GM18508 (cell line): ENCODE data around the gene MSRB2.

Source experiments
- ATAC-seq: cut with Tn5 transposase; IDR thresholded peaks from one replicate; pipeline ENCODE4 v1.9.1; 2021; ENCODE audit warnings: moderate number of reproducible peaks; ENCODE audit not compliant: insufficient read depth, unreplicated experiment

MSRB2 gene

GRCh38 chr10:23157239-23157681, 61.9 kb downstream of the MSRB2 start:
- ATAC-seq, result no peak

GRCh38 chr10:23157691-23158369, 62.5 kb downstream of the MSRB2 start:
- ATAC-seq, result peak; percentile 44

- no peak for ATAC-seq
Observed at GRCh38 chr10:23158370-23158769, 63.0 kb downstream of the MSRB2 start.

- ATAC-seq, result no peak
Observed at GRCh38 chr10:23171232-23171876, 76.0 kb downstream of the MSRB2 start.
